Measurements from ENCODE around the gene CTNNB1.

CTNNB1 gene

GRCh38 chr3:41237907-41238306, 38.6 kb downstream of the CTNNB1 start:
- TF ChIP-seq Cebpa-rat (IDR thresholded peaks at IDR 0.05): no peak
- no peak overlapping the region for H3K4me3 ChIP-seq
- H3K36me3 ChIP-seq: peaks cover 92 to 100% (median 98%) of the 10 kb centered on the region in 11 experiments
- no peak overlapping the region for H3K4me2 ChIP-seq
- no peak overlapping the region for H3K27ac ChIP-seq
- H3K9ac ChIP-seq: no peak overlapping the region
- H4K20me1 ChIP-seq: peaks cover 46 to 100% (median 80%) of the 10 kb centered on the region in 11 experiments; a peak in 21 of 22 replicates
- H3K9me3 ChIP-seq (replicated peaks in 1 of 11): no peaks in the 10 kb centered on the region
- no peaks in the 10 kb centered on the region for H3K4me1 ChIP-seq
- no peaks in the 10 kb centered on the region for H3K27me3 ChIP-seq

- H3K4me3 ChIP-seq: no peak overlapping the region
- H3K27ac ChIP-seq: no peak overlapping the region
- no peak for TF ChIP-seq Cebpa-rat (IDR thresholded peaks at IDR 0.05)
- no peaks in the 10 kb centered on the region for H3K27me3 ChIP-seq
- H3K4me2 ChIP-seq: no peak overlapping the region
- no peak overlapping the region for H3K9ac ChIP-seq
- H3K36me3 ChIP-seq: peaks cover 80 to 100% (median 98%) of the 10 kb centered on the region in 11 experiments
- peaks cover 39 to 99% (median 80%) of the 10 kb centered on the region in 11 experiments; a peak in 21 of 22 replicates for H4K20me1 ChIP-seq
- no peaks in the 10 kb centered on the region for H3K4me1 ChIP-seq
- no peaks in the 10 kb centered on the region for H3K9me3 ChIP-seq (replicated peaks in 1 of 11)
Measured at GRCh38 chr3:41239587-41239986, 40.3 kb downstream of the CTNNB1 start.

- Histone ChIP-seq H3K4me2 (no peak overlapping the region), H4K20me1 (peaks cover 29 to 96% (median 80%) of the 10 kb centered on the region in 11 experiments; a peak in 20 of 22 replicates), H3K36me3 (peaks cover 71 to 98% (median 94%) of the 10 kb centered on the region in 11 experiments)
Measured at GRCh38 chr3:41241161-41241560, 41.9 kb downstream of the CTNNB1 start.

GRCh38 chr3:41241800-41242571, 42.7 kb downstream of the CTNNB1 start:
- Histone ChIP-seq H3K27me3 (no peaks in the 10 kb centered on the region), H3K4me2 (no peak overlapping the region), H3K9me3 (replicated peaks in 1 of 11) (no peaks in the 10 kb centered on the region), H3K36me3 (peaks cover 63 to 92% (median 85%) of the 10 kb centered on the region in 11 experiments), H3K4me1 (peaks cover 0 to 21% (median 11%) of the 10 kb centered on the region in 10 experiments; a peak in 13 of 20 replicates), H4K20me1 (peaks cover 24 to 95% (median 74%) of the 10 kb centered on the region in 11 experiments; a peak in 20 of 22 replicates), H3K9ac (no peak overlapping the region), H3K27ac (no peak overlapping the region), H3K4me3 (no peak overlapping the region)
- no peak for TF ChIP-seq Cebpa-rat (IDR thresholded peaks at IDR 0.05)

More at GRCh38 chr3:41241161-41241560, 41.9 kb downstream of the CTNNB1 start:
- H3K27me3 ChIP-seq: no peaks in the 10 kb centered on the region
- H3K27ac ChIP-seq: no peak overlapping the region
- no peak for TF ChIP-seq Cebpa-rat (IDR thresholded peaks at IDR 0.05)
- no peak overlapping the region for H3K4me3 ChIP-seq
- H3K4me1 ChIP-seq: peaks cover 0 to 13% (median 3%) of the 10 kb centered on the region in 10 experiments; a peak in 9 of 20 replicates
- no peak overlapping the region for H3K9ac ChIP-seq
- H3K9me3 ChIP-seq (replicated peaks in 1 of 11): no peaks in the 10 kb centered on the region

- Histone ChIP-seq H3K4me3 (no peak overlapping the region), H3K27me3 (no peaks in the 10 kb centered on the region), H3K4me2 (no peak overlapping the region), H4K20me1 (peaks cover 15 to 89% (median 62%) of the 10 kb centered on the region in 11 experiments; a peak in 20 of 22 replicates), H3K9me3 (replicated peaks in 1 of 11) (no peaks in the 10 kb centered on the region), H3K36me3 (peaks cover 51 to 80% (median 74%) of the 10 kb centered on the region in 11 experiments), H3K27ac (no peak overlapping the region), H3K9ac (no peak overlapping the region), H3K4me1 (peaks cover 0 to 26% (median 23%) of the 10 kb centered on the region in 10 experiments; a peak in 13 of 20 replicates)
- no peak for TF ChIP-seq Cebpa-rat (IDR thresholded peaks at IDR 0.05)
Measured at GRCh38 chr3:41243183-41243582, 43.9 kb downstream of the CTNNB1 start.

- Histone ChIP-seq H3K27me3 (no peaks in the 10 kb centered on the region), H3K4me1 (peaks cover 0 to 27% (median 23%) of the 10 kb centered on the region in 10 experiments; a peak in 13 of 20 replicates), H3K9me3 (replicated peaks in 1 of 11) (no peaks in the 10 kb centered on the region), H3K36me3 (peaks cover 35 to 64% (median 58%) of the 10 kb centered on the region in 11 experiments), H3K4me3 (no peak overlapping the region), H3K27ac (peak overlapping the region in 1 of 11 experiments; percentile 13; a peak in 1 of 22 replicates), H3K4me2 (no peak overlapping the region), H4K20me1 (peaks cover 0 to 83% (median 46%) of the 10 kb centered on the region in 11 experiments; a peak in 15 of 22 replicates), H3K9ac (no peak overlapping the region)
- TF ChIP-seq Cebpa-rat (IDR thresholded peaks at IDR 0.05): no peak
Measured at GRCh38 chr3:41244620-41245336, 45.5 kb downstream of the CTNNB1 start.

GRCh38 chr3:41247055-41248004, 48.0 kb downstream of the CTNNB1 start:
- Histone ChIP-seq H3K9ac (peak overlapping the region in 1 of 11 experiments; percentile 20; a peak in 1 of 22 replicates), H3K4me3 (no peak overlapping the region), H3K4me1 (peaks cover 0 to 27% (median 23%) of the 10 kb centered on the region in 10 experiments; a peak in 13 of 20 replicates), H4K20me1 (peaks cover 0 to 62% (median 23%) of the 10 kb centered on the region in 11 experiments; a peak in 12 of 22 replicates), H3K9me3 (replicated peaks in 1 of 11) (no peaks in the 10 kb centered on the region), H3K36me3 (peaks cover 12 to 39% (median 33%) of the 10 kb centered on the region in 11 experiments), H3K27me3 (no peaks in the 10 kb centered on the region), H3K27ac (peak overlapping the region in 1 of 11 experiments; percentile 31; a peak in 1 of 22 replicates), H3K4me2 (peak overlapping the region in 7 of 11 experiments; percentile 6 to 66 (median 54); a peak in 13 of 22 replicates)
- no peak for TF ChIP-seq Cebpa-rat (IDR thresholded peaks at IDR 0.05)

GRCh38 chr3:41248525-41248924, 49.2 kb downstream of the CTNNB1 start:
- H3K36me3 ChIP-seq: peaks cover 10 to 28% (median 24%) of the 10 kb centered on the region in 11 experiments; a peak in 21 of 22 replicates
- H3K9me3 ChIP-seq (replicated peaks in 1 of 11): peaks cover 0 to 1% (median 0%) of the 10 kb centered on the region in 11 experiments; a peak in 2 of 22 replicates
- no peak overlapping the region for H3K4me3 ChIP-seq
- peak overlapping the region in 1 of 11 experiments; percentile 64; a peak in 1 of 22 replicates for H3K4me2 ChIP-seq
- no peak overlapping the region for H3K9ac ChIP-seq
- no peak overlapping the region; a peak in 1 of 22 replicates for H3K27ac ChIP-seq
- no peaks in the 10 kb centered on the region for H3K27me3 ChIP-seq
- peaks cover 0 to 27% (median 23%) of the 10 kb centered on the region in 10 experiments; a peak in 13 of 20 replicates for H3K4me1 ChIP-seq
- H4K20me1 ChIP-seq: peaks cover 0 to 50% (median 19%) of the 10 kb centered on the region in 11 experiments; a peak in 12 of 22 replicates
- TF ChIP-seq Cebpa-rat (IDR thresholded peaks at IDR 0.05): no peak

Data from BLaER1 treated with 17β-estradiol and CSF1 and Interleukin-3, amounts not matched to agents 10 nM and 100 nM (cell line).